AG04450 (cell line): ENCODE measurements around the gene EPPIN. TPM values are rescaled to one million over a fixed set of nuclear protein-coding genes. Genes with fewer than 3 reads are reported as not detected.

Experiments used
- CTCF ChIA-PET: fragments of 300-600, 350-600 bp; formaldehyde crosslinking; extraction: SDS; loops from one replicate; lab custom pipeline; 2022; ENCODE audit warnings: antibody characterized with exemption, inconsistent platforms; lab: Charles Lee
- POLR2A ChIA-PET: fragments of 350-600 bp; formaldehyde crosslinking; extraction: SDS; loops from one replicate; lab custom pipeline; 2021; ENCODE audit warnings: antibody characterized with exemption, inconsistent platforms; lab: Yijun Ruan, JAX
- DNase-seq: peaks from one replicate; pipeline ENCODE4 v3.0.0-alpha.2; 2011; ENCODE audit warnings: low read depth, low spot score
- H3K27ac ChIP-seq: one replicate; pipeline ENCODE4 v1.5.1; 2012; ENCODE audit warnings: low read depth, low read length, control low read depth
- H3K27me3 ChIP-seq: one replicate; pipeline ENCODE4 v1.6.0; 2012; ENCODE audit warnings: low read length; ENCODE audit not compliant: control insufficient read depth, insufficient read depth
- H3K4me3 ChIP-seq: 2 replicates; pipeline ENCODE4 v1.5.1; 2011; ENCODE audit warnings: mild to moderate bottlenecking, low read depth, low read length, control low read depth
- H3K9me3 ChIP-seq: 2 replicates; pipeline ENCODE4 v1.5.1; 2012; ENCODE audit warnings: low read length; ENCODE audit not compliant: control insufficient read depth, insufficient read depth
- CTCF ChIP-seq: IDR thresholded peaks from 2 replicates; pipeline ENCODE4 v1.5.1; 2011; ENCODE audit warnings: low read depth, low read length, control low read depth, inconsistent platforms
- polyA plus RNA-seq: library from polyadenylated mRNA; depleted of rRNA; stranded (reverse); fragments of >200 nt; gene quantifications from 2 replicates; pipeline ENCODE4 v1.2.3, GENCODE V29; 2011

EPPIN gene
- polyA plus RNA-seq, 1 experiment: not detected

GRCh38 chr20:45518282-45518681 is 28.9 kb downstream of the EPPIN start:
- Histone ChIP-seq H3K4me3 (no peak overlapping the region), H3K27ac (no peak overlapping the region), H3K27me3 (no peaks in the 10 kb centered on the region), H3K9me3 (no peaks in the 10 kb centered on the region)
- no peak for TF ChIP-seq CTCF
- POLR2A ChIA-PET: no interaction called here
- CTCF ChIA-PET: no interaction called here
- DNase-seq: no peak

- DNase-seq: no peak
- peaks cover 4% of the 10 kb centered on the region for H3K27me3 ChIP-seq
- CTCF ChIA-PET: no interaction called here
- no peak within 1 kb of the TSS for H3K27ac ChIP-seq
- no peak within 1 kb of the TSS for H3K4me3 ChIP-seq
- POLR2A ChIA-PET: no interaction called here
- no peak for TF ChIP-seq CTCF
- H3K9me3 ChIP-seq: no peaks in the 10 kb centered on the region
Observed at GRCh38 chr20:45515147-45515913, 31.9 kb downstream of the EPPIN start, which contains the start of gene SPINT3. Gene SPINT3 (minus strand): TSS chr20:45515622. CDS start chr20:45515608, 14 bp downstream.

GRCh38 chr20:45510242-45510862 is 36.8 kb downstream of the EPPIN start:
- CTCF ChIA-PET: no interaction called here
- Histone ChIP-seq H3K27ac (no peak overlapping the region), H3K27me3 (peaks cover 4% of the 10 kb centered on the region), H3K9me3 (no peaks in the 10 kb centered on the region), H3K4me3 (no peak overlapping the region)
- TF ChIP-seq CTCF: no peak
- POLR2A ChIA-PET: no interaction called here
- DNase-seq: no peak

- H3K4me3 ChIP-seq: no peak overlapping the region
- peaks cover 4% of the 10 kb centered on the region for H3K27me3 ChIP-seq
- no peak for TF ChIP-seq CTCF
- ChIA-PET POLR2A (no interaction called here), CTCF (no interaction called here)
- DNase-seq: no peak
- no peak overlapping the region for H3K27ac ChIP-seq
- no peaks in the 10 kb centered on the region for H3K9me3 ChIP-seq
Observed at GRCh38 chr20:45509091-45509490, 38.1 kb downstream of the EPPIN start.
